Hepatic stellate cell (primary cell): ENCODE measurements around the gene LRR1.
"Not testable (repeated sequence)": the region's sequence is repeated elsewhere in the genome, so short reads cannot be mapped to it uniquely, and the experiment has no call there.

Source experiments
- DNase-seq: peaks from one replicate; pipeline ENCODE4 v3.0.0; 2011; ENCODE audit warnings: low spot score

LRR1 gene

DNA sequence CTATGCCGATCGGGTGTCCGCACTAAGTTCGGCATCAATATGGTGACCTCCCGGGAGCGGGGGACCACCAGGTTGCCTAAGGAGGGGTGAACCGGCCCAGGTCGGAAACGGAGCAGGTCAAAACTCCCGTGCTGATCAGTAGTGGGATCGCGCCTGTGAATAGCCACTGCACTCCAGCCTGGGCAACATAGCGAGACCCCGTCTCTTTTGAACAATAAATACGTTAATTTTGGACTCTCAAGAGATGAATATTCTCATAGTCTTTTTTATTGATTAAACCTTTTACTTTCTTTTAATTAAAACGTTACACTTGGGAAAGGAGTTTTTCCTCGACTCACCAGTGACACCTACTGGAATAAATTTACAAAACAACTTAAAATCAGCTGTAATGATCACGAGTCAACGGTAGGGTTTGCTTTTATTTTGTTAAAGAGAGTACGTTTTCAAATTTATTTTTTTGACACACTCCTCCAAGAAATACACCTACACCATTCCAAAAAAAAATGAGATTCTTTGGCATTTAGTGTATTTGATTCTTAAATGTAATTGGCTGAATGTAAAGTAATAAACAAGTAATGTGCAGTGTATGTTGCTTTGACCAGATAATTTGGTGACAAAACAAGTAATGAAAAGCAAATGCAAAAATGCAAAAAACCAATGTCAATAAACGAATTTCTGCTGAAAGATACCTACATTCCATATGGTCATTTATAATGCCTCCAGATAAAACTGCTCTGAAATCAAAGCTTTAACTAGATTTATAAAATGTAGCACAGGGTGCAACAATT is 11.9 kb upstream of the LRR1 start:
- DNase-seq: peak; percentile 47

DNA sequence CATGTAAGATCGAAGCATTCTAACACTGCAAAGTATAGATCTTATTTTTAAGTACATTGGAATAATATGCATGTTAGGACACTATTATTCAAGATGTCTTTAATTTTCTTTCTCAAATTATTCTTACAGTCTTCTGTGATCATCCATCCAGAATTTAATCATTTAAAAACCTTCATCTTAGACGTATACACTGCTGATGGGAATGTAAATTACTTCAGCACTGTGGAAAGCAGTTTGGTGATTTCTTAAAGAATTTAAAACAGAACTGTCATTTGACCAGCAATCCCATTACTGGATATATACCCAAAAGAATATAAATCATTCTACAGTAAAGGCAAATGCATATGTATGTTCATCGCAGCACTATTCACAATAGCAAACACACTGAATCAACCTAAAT is 9.4 kb upstream of the LRR1 start:
- no peak for DNase-seq

DNA sequence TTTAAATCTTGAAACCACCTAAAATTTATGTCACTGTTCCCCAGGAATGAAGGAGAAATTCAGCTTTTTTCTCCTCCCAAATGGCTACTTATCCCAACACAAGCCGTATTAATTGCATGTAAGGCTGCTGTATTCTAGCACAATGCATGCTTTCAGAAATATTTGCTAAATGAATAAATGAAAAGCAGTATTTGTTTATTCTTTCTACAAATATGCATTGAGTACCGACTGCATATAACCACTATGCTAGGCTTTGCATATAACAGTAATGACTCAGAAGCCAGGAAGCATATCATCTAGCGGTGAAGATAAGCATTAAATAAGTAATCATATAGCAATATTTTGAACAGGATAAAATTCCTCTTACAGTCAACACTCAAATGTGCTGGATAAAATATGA is 5.7 kb upstream of the LRR1 start:
- DNase-seq: peak; percentile 58

DNA sequence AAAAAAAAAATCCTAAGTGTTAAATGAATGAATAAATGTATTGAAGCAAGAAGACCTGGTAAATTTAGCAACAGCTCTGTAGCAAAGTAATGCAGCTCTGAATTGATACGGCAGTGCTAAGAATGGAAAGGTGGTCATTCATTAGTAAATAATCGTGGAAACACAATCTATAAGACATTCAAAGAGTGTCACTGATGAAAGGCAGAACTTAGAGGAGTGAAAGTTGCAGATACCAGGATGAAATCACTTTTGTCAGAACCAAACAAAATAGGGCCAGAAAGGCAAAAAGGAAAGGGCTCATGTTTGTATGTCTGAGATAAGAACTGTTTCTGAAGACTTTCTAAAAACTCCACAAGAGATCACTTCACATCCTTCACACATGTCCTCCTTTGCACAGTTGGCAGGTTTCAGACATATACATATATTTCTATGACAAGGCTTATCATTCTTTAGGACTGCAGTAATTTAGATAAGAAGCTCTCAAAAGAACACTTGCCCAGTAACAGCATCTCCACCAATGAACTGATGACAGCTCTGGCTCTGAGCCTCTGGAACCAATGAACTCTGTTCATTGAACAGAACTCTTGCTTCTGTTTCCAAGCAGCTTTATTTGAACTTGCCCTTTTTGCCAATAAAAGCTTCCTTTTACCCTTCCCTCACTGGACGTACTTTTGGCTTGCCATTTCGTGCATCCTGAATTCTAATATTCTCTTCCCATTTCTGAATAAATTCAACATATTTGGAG is 4.2 kb upstream of the LRR1 start:
- DNase-seq: peak; percentile 60

DNA sequence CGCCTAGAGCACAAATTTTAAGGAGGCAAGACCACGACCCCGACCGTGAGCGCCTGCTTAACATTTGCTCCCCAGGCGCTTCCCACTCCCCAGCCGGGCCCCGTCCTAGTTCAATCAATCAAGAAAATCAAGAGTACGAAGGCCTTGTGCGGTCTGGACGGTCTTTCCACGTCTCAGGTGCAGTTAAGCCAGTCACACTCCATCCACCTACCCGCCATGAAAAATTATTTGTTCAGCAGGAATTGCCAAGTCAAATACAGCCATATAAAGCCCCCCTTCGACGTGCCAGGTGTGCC is 603 bp upstream of the LRR1 start:
- DNase-seq: no peak

DNA sequence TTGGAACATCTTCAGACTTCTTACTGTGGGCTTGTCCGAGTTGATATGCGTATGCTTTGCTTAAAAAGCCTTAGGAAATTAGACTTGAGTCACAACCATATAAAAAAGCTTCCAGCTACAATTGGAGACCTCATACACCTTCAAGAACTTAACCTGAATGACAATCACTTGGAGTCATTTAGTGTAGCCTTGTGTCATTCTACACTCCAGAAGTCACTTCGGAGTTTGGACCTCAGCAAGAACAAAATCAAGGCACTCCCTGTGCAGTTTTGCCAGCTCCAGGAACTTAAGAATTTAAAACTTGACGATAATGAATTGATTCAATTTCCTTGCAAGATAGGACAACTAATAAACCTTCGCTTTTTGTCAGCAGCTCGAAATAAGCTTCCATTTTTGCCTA is 8.8 kb downstream of the LRR1 start:
- DNase-seq: no peak

DNA sequence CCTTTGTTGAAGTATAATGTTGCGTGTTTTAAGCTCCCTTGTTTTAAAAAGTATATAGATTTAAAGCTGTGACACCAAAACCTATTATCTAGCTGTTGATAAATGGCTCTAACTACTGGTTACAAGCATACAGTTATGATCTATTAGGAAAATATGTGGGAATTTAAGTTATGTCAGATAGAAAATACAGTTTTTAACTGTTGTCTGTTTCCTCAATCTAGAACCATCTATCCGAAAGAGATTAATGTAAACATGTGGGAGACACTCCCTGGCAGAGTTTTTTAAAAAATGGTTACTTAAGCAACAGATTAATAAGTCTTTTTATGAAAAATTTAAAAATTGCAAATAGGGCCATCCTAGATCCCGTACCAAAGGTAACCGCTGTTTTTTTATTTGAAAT is 13.5 kb downstream of the LRR1 start:
- DNase-seq: no peak

DNA sequence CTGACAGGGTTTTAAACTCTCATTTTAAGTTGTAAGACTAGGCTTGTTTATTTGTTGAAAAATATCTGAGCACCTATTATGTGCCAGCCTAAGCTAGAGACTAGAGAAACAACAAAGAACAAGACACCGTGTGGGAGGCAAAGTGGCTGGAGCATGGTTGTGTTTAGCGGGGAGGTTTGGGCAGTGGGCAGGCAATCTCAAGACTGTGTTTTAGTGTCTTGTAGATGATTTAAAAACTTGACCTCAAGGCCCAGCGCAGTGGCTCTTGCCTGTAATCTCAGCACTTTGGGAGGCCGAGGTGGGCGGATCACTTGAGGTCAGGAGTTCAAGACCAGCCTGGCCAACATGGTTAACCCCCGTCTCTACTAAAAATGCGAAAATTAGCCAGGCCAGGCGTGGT is 13.9 kb downstream of the LRR1 start:
- no peak for DNase-seq

DNA sequence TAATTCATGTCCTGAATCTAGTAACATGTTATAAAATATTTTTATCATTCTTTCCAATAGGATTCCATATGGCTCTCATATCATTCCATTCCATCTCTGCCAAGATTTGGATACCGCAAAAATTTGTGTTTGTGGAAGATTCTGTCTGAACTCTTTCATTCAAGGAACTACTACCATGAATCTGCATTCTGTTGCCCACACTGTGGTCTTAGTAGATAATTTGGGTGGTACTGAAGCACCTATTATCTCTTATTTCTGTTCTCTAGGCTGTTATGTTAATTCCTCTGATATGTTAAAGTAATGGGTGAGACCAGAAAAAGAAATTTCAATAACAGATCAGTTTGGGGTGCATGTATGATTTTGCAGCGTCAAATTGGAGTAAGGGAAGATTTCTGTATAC is 15.5 kb downstream of the LRR1 start:
- no peak for DNase-seq

DNA sequence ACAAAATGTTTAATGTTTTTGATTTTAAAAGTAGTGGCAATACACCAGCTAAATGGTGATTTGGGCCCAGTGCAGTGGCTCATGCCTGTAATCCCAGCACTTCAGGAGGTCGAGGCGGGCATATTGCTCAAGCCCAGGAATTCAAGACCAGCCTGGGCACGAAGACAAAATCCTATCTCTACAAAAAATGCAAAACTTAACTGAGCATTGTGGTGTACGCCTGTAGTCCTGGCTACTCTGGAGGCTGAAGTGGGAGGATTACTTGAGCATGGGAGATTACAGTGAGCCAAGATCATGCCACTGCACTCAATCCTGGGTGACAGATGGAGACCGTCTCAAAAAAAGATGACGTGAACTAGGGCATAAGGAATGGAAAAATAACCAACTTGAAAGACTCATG is 17.0 kb downstream of the LRR1 start:
- no peak for DNase-seq

DNA sequence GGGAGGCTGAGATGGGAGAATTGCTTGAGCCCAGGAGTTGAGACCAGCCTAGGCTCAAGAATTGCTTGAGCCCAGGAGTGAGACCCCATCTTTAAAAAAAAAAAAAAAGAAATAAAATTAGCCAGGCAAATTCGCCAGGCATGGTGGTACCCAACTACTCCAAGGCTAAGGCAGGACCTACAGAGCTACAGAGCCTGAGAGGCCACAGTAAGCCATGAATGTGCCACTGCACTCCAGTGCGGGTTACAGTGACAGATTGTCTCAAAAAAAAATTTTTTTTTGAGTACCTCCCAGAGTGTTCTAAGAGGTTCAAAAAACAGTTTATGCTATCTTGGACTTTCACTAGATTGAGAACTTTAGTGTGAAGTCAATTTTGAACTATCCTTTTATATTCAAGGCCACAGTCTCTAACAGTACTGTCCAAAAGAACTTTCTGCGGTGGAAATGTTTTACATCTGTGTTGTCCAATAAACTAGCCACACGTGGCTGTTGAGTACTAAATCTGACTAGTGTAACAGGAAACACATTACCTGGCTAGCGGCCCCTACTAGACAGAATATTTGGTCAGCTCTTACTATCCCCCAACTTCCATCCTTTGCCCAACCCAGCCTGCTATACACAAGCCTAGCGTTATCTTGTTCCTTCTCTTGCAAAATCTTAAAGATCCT is 19.2 kb downstream of the LRR1 start:
- DNase-seq: no peak

DNA sequence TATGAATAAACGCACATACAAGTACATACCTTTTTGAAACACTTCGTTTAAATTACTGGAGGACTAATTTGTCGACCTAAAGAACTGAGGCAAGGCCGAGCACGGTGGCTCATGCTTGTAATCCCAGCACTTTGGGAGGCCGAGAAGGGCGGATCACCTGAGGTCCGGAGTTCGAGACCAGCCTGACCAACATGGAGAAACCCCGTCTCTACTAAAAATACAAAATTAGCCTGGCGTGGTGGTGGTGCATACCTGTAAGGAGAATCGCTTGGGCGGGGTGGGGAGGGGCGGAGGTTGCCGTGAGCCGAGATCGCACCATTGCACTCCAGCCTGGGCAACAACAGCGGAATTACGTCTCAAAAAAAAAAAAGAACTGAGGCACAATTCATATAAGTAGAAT is 20.5 kb downstream of the LRR1 start:
- not testable (repeated sequence) for DNase-seq

DNA sequence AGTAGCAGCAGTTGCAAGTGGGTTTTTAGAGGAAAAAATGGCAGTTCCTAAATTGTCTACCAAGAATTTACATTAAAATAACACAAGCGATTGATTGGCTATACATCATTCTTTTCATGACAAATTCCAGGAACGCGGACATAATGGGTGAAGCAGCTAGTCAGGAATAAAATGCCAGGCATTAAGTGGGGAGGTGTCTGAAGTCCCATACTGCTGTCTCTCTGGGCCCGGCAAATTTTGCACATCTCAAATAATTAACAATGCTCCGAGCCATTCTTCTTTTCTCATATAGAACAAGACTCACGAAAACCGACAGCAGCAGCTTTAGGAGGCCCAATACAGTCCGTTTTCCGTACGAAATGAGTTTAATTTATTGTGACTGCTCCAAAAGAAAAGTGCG is 21.0 kb downstream of the LRR1 start:
- DNase-seq: no peak

DNA sequence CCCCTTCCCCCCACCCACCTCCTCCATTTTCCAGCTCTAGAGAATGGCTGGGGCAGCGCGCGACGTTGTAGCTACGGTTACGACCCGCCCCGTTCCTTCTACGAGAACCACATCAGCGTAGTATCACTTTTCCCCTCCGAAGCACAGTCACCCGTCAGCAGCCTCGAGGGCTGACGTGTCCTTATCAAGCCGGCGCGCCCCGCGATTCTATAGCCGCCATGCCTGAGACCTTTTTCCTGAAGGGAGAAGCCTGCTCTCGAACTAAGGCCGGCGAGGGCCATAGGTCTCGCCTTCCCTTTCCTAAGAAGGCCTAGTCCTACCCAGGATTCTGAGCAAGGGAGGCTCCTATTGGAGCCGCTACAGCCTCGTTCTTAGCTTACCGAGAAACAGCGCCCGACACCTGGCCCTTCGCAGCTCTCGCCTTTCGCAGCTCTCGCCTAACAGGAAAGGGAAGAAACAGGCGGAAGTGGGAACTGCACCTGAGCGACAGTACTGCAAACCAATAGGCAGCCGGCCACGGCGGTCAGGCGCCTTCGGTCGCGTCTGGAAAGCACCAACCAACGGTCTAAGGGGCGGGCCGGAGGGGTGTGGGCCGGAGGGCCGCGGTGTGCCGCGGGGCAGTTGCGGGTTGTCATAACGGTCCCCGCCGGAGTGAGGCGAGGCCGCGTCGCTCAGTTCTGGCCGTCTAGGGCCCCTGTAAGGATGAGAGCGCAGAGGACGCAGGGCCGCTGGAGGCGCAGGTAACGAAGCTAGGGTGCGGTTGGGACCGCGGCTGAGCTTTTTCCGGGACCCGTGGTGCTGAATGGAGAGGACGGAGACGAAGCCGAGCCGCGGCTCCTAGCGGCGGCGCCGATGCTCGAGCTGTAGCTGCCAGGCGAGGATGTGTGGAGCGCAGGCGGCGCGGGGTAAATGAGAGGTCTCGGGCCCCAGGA is 21.7 kb downstream of the LRR1 start, which contains the start of the genes MGAT2 and RPL36AL:
TSS of gene MGAT2 (plus strand) at position 618 of the 932 bp plus-strand sequence. CDS start 470 bp downstream, outside the sequence.
TSS of gene RPL36AL (minus strand) at position 445 of the 932 bp plus-strand sequence. CDS start 1,522 bp downstream, outside the sequence.
- DNase-seq: peak; percentile 99

DNA sequence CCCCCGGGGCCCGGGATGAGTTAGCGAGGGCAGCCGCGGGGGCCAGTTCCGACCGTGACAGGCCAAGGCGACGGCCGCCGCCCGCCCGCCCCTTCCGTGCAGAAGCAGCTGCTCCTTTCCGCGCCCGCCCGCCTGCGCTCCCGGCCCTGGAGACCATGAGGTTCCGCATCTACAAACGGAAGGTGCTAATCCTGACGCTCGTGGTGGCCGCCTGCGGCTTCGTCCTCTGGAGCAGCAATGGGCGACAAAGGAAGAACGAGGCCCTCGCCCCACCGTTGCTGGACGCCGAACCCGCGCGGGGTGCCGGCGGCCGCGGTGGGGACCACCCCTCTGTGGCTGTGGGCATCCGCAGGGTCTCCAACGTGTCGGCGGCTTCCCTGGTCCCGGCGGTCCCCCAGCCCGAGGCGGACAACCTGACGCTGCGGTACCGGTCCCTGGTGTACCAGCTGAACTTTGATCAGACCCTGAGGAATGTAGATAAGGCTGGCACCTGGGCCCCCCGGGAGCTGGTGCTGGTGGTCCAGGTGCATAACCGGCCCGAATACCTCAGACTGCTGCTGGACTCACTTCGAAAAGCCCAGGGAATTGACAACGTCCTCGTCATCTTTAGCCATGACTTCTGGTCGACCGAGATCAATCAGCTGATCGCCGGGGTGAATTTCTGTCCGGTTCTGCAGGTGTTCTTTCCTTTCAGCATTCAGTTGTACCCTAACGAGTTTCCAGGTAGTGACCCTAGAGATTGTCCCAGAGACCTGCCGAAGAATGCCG is 22.6 kb downstream of the LRR1 start:
- DNase-seq: no peak

DNA sequence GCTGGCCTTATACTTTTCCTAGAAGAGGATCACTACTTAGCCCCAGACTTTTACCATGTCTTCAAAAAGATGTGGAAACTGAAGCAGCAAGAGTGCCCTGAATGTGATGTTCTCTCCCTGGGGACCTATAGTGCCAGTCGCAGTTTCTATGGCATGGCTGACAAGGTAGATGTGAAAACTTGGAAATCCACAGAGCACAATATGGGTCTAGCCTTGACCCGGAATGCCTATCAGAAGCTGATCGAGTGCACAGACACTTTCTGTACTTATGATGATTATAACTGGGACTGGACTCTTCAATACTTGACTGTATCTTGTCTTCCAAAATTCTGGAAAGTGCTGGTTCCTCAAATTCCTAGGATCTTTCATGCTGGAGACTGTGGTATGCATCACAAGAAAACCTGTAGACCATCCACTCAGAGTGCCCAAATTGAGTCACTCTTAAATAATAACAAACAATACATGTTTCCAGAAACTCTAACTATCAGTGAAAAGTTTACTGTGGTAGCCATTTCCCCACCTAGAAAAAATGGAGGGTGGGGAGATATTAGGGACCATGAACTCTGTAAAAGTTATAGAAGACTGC is 23.4 kb downstream of the LRR1 start:
- no peak for DNase-seq

DNA sequence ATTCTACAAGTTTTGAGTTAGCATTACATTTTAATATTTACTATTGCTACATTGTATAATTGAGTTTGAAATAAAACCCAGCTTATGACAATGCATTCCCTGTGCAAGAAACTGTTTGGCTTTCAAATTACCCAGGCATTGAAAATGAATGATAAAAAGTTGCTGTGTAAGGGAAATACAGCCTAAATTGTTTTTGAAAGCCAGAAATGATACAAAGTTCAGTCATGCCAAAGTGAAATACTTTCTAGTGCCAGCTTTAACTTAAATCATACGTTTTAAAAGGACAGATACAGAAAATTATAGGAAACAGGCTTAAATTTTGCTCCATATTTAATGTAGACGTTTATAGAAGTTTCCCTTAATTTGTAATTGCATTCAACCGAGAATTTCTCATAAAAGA is 24.6 kb downstream of the LRR1 start:
- DNase-seq: no peak

DNA sequence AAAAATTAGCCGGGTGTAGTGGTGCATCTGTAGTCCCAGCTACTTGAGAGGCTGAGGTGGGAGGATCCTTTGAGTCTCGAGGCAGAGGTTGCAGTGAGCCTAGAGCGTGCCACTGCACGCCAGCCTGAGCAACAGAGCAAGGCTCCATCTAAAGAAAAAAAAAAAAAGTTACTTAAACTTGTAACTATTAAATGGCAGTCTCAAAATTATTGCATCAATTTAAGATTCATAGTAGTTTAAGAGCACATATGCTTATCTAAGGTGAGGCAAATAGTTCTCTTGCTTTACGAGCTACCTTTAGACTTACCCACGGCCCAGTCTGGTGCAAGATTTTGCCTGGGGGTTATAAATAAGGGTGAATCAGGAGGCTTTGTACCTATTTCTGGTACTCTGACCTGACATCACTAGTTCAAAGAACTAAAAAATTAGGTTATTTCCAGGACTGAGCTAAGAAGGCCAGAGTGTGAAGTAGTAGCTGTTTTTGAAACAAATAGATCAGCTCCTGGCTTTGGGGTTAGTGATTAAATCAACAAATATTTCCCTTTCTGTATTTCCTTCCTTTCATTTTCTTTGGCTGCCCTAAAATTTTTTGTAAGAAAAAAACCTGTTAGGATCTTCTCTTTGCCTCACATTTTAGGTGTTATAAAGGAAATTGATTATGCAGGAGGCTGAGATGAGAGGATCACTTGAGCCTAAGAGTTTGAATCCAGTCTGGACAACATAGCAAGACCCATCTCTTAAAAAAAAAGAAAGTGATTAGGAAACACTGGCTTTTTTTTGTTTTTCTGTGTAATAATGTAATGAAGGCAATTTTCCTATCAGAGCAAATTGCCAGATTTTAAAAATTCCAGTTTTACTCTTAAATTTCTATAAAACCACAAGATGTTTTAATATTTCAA is 25.4 kb downstream of the LRR1 start:
- DNase-seq: no peak

DNA sequence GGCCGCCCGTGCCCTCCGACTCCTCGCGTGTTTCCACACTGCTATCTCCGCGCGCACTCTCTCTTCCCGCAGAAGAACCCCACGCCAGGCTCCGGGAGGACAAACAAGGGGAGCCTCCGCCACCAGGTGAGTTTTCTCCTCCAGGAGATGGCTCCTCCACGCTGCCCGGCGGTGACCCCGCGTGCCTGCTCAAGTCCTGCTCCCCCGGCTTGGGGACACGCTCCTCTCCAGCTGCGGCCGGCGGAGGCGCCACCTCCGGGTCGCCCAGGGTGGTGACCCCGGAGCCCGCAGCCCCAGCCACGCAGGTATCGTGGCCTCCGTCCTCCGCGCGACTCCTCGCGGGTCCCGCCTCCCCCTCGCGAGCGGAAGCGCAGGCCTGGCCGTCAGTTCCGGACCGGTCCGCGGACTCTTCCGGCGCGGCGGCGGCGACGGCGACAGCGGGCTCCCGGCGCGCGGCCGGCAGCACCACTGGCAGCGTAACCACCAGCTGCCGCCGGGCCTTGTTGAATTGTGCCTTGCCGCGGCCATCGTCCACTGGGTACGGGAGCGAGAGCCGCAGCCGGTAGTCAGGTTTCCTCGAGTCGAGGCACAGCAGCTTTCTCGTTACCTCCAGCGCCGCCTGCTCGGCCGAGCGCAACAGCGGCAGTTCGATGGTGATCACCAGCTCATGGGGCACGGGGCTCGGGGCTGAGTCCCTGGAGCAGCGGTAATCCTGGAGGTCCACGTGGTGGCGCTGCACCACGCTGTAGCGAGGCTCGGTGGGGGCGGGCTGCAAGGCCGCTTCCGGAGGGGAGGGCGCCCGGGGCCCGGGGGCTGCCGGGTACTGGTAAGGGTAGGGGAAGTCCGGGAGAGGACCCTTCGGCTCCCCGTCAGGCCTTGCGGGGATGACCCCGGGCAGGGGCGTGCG is 35.2 kb downstream of the LRR1 start:
- peak; percentile 89 for DNase-seq
